IPS-18c (cell line): Measurements from ENCODE around the gene CDC42SE1.
A peak's percentile ranks its signal among the peaks of the same experiment; 100 is the strongest.

Experiments
- H3K4me3 ChIP-seq: 2 replicates; pipeline ENCODE4 v1.7.0; 2013; ENCODE audit warnings: low read depth, mild to moderate bottlenecking, low read length, moderate library complexity; ENCODE audit not compliant: insufficient read depth
- H3K9me3 ChIP-seq: one replicate; pipeline ENCODE4 v1.6.1; 2013; ENCODE audit warnings: mild to moderate bottlenecking, low read length, moderate library complexity; ENCODE audit not compliant: control insufficient read depth, insufficient read depth

Gene CDC42SE1

GRCh38 chr1:151058692-151059091 is 730 bp downstream of the CDC42SE1 start:
- peak overlapping the region; percentile 85 for H3K4me3 ChIP-seq
- H3K9me3 ChIP-seq = no peaks in the 10 kb centered on the region

- Histone ChIP-seq H3K4me3 (no peak overlapping the region), H3K9me3 (no peaks in the 10 kb centered on the region)
Observed at GRCh38 chr1:151056149-151056548, 3.3 kb downstream of the CDC42SE1 start.

- Histone ChIP-seq H3K4me3 (no peak overlapping the region), H3K9me3 (no peaks in the 10 kb centered on the region)
Observed at GRCh38 chr1:151055581-151055980, 3.8 kb downstream of the CDC42SE1 start.

GRCh38 chr1:151054971-151055547 is 4.4 kb downstream of the CDC42SE1 start:
- H3K9me3 ChIP-seq = no peaks in the 10 kb centered on the region
- H3K4me3 ChIP-seq = no peak overlapping the region

- H3K4me3 ChIP-seq = no peak overlapping the region
- H3K9me3 ChIP-seq = no peaks in the 10 kb centered on the region
Observed at GRCh38 chr1:151051356-151052009, 7.9 kb downstream of the CDC42SE1 start.

GRCh38 chr1:151050051-151050688 is 9.3 kb downstream of the CDC42SE1 start:
- no peaks in the 10 kb centered on the region for H3K9me3 ChIP-seq
- H3K4me3 ChIP-seq = no peak overlapping the region

GRCh38 chr1:151049458-151049857 is 10.0 kb downstream of the CDC42SE1 start:
- no peak overlapping the region for H3K4me3 ChIP-seq
- no peaks in the 10 kb centered on the region for H3K9me3 ChIP-seq

GRCh38 chr1:151048645-151049032 is 10.8 kb downstream of the CDC42SE1 start:
- H3K4me3 ChIP-seq = peak overlapping the region; percentile 87; the same call in 1 of the 2 replicates
- no peaks in the 10 kb centered on the region for H3K9me3 ChIP-seq

- Histone ChIP-seq H3K9me3 (no peaks in the 10 kb centered on the region), H3K4me3 (peak overlapping the region; percentile 87)
Observed at GRCh38 chr1:151047925-151048644, 11.3 kb downstream of the CDC42SE1 start.

- H3K9me3 ChIP-seq = no peaks in the 10 kb centered on the region
- peak within 1 kb of the TSS; percentile 87 for H3K4me3 ChIP-seq
Observed at GRCh38 chr1:151047591-151047924, 11.9 kb downstream of the CDC42SE1 start, which contains the start of gene C1orf56. C1orf56 (plus strand) TSS chr1:151047751; CDS start chr1:151047848, 97 bp downstream.

GRCh38 chr1:151043163-151043562 is 16.3 kb downstream of the CDC42SE1 start:
- Histone ChIP-seq H3K9me3 (no peaks in the 10 kb centered on the region), H3K4me3 (no peak overlapping the region)

GRCh38 chr1:151039521-151039920 is 19.9 kb downstream of the CDC42SE1 start:
- no peaks in the 10 kb centered on the region for H3K9me3 ChIP-seq
- no peak overlapping the region for H3K4me3 ChIP-seq

GRCh38 chr1:151037032-151037431 is 22.4 kb downstream of the CDC42SE1 start:
- no peak overlapping the region for H3K4me3 ChIP-seq
- no peaks in the 10 kb centered on the region for H3K9me3 ChIP-seq

GRCh38 chr1:151036356-151036755 is 23.1 kb downstream of the CDC42SE1 start, which contains the start of gene BNIPL:
BNIPL (plus strand) TSS chr1:151036586; CDS start chr1:151036726, 140 bp downstream.
- H3K4me3 ChIP-seq = no peak within 1 kb of the TSS
- no peaks in the 10 kb centered on the region for H3K9me3 ChIP-seq

GRCh38 chr1:151035167-151035566 is 24.3 kb downstream of the CDC42SE1 start:
- Histone ChIP-seq H3K9me3 (no peaks in the 10 kb centered on the region), H3K4me3 (no peak overlapping the region)

GRCh38 chr1:151032164-151032563 is 27.3 kb downstream of the CDC42SE1 start:
- Histone ChIP-seq H3K4me3 (no peak overlapping the region), H3K9me3 (no peaks in the 10 kb centered on the region)

GRCh38 chr1:151026460-151026859 is 33.0 kb downstream of the CDC42SE1 start:
- H3K9me3 ChIP-seq = no peaks in the 10 kb centered on the region
- no peak overlapping the region for H3K4me3 ChIP-seq
